ENCODE data around the gene HMSD. TPM values are rescaled to one million over a fixed set of nuclear protein-coding genes. Genes with fewer than 3 reads are reported as not detected.

Gene HMSD
- total RNA-seq, 2 donors from 2014 or later, result not detected

DNA sequence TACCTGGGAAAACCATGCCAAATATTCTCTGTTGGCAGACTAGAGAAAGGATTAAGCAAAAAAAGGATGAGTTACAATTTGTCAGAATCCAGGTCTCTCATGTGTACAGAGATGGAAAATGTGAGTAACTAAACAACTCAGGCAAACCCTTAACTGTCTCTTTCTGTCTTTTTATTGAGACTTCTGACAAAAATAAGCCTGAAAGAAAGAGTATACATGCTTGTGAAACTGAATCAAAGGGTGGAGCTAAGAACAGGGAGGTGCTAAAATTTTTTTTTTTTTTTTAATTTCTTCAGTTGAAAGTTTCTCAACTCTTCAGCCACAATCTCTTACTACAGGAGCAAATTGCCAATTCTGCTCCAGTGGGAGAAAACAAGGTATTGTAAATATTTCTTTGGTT is 41.4 kb upstream of the HMSD start, which contains the start of gene SERPINB10:
Gene SERPINB10 (plus strand): TSS at position 295 of the 400 bp plus-strand sequence. CDS start 7,553 bp downstream, outside the sequence.
- no peaks in the 10 kb centered on the region for H3K4me1 ChIP-seq (ENCODE audit: control insufficient read depth in 1 of 2, low read depth in 2 of 2)
- TF ChIP-seq, protein P1, sequence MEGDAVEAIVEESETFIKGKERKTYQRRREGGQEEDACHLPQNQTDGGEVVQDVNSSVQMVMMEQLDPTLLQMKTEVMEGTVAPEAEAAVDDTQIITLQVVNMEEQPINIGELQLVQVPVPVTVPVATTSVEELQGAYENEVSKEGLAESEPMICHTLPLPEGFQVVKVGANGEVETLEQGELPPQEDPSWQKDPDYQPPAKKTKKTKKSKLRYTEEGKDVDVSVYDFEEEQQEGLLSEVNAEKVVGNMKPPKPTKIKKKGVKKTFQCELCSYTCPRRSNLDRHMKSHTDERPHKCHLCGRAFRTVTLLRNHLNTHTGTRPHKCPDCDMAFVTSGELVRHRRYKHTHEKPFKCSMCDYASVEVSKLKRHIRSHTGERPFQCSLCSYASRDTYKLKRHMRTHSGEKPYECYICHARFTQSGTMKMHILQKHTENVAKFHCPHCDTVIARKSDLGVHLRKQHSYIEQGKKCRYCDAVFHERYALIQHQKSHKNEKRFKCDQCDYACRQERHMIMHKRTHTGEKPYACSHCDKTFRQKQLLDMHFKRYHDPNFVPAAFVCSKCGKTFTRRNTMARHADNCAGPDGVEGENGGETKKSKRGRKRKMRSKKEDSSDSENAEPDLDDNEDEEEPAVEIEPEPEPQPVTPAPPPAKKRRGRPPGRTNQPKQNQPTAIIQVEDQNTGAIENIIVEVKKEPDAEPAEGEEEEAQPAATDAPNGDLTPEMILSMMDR (IDR thresholded peaks at IDR 0.05), result no peak
- H3K4me3 ChIP-seq, result no peak within 1 kb of the TSS
- no peaks in the 10 kb centered on the region for H3K9me3 ChIP-seq
- no peak for ATAC-seq (ENCODE audit: insufficient number of reproducible peaks, low FRiP score, low read depth)
- DNase-seq (ENCODE audit: low spot score), result no peak
- no peaks in the 10 kb centered on the region for H3K36me3 ChIP-seq
- no peaks in the 10 kb centered on the region for H3K27me3 ChIP-seq (replicated peaks; ENCODE audit: insufficient read depth)
- H3K27ac ChIP-seq, result no peak within 1 kb of the TSS

GRCh38 chr18:63908858-63909257 is 40.2 kb upstream of the HMSD start:
- Histone ChIP-seq H3K36me3 (no peaks in the 10 kb centered on the region), H3K4me3 (no peak overlapping the region), H3K27me3 (replicated peaks; ENCODE audit: insufficient read depth) (no peaks in the 10 kb centered on the region), H3K9me3 (no peaks in the 10 kb centered on the region), H3K27ac (no peak overlapping the region), H3K4me1 (ENCODE audit: control insufficient read depth in 1 of 2, low read depth in 2 of 2) (no peaks in the 10 kb centered on the region)
- ATAC-seq (ENCODE audit: insufficient number of reproducible peaks, low FRiP score, low read depth) (no peak), DNase-seq (ENCODE audit: low spot score) (no peak)
- TF ChIP-seq, protein P1 (IDR thresholded peaks at IDR 0.05), result no peak

DNA sequence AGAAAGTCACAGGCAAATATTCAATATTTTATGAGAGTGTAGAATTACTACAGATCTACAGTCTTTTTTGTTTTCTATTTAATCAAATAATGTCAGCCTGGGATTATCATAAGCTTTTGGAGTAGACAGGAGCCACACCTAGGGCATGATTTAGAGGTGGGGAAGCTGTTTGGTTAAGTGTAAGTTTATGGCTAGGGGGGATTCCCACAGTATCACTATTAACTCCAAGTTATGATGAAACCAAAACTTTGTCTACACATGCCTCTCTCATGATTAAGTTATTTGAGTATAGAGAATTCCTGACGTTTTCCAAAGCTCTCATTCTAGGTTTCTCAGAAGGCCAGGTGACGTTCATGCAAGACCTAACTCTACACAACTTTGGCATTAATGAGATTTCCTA is 39.2 kb upstream of the HMSD start:
- TF ChIP-seq, protein P1 (IDR thresholded peaks at IDR 0.05), result no peak
- DNase-seq (ENCODE audit: low spot score) (no peak), ATAC-seq (ENCODE audit: insufficient number of reproducible peaks, low FRiP score, low read depth) (no peak)
- H3K36me3 ChIP-seq, result no peaks in the 10 kb centered on the region
- no peaks in the 10 kb centered on the region for H3K4me1 ChIP-seq (ENCODE audit: control insufficient read depth in 1 of 2, low read depth in 2 of 2)
- no peak overlapping the region for H3K27ac ChIP-seq
- H3K4me3 ChIP-seq, result no peak overlapping the region
- no peaks in the 10 kb centered on the region for H3K27me3 ChIP-seq (replicated peaks; ENCODE audit: insufficient read depth)
- H3K9me3 ChIP-seq, result no peaks in the 10 kb centered on the region

GRCh38 chr18:63917817-63918216 is 31.3 kb upstream of the HMSD start:
- TF ChIP-seq, protein P1 (IDR thresholded peaks at IDR 0.05), result no peak
- no peaks in the 10 kb centered on the region for H3K27me3 ChIP-seq (replicated peaks; ENCODE audit: insufficient read depth)
- ATAC-seq (ENCODE audit: insufficient number of reproducible peaks, low FRiP score, low read depth) (no peak), DNase-seq (ENCODE audit: low spot score) (no peak)
- no peaks in the 10 kb centered on the region for H3K4me1 ChIP-seq (ENCODE audit: control insufficient read depth in 1 of 2, low read depth in 2 of 2)
- no peak overlapping the region for H3K4me3 ChIP-seq
- no peaks in the 10 kb centered on the region for H3K9me3 ChIP-seq
- no peak overlapping the region for H3K27ac ChIP-seq
- H3K36me3 ChIP-seq, result no peaks in the 10 kb centered on the region

GRCh38 chr18:63922049-63922448 is 27.1 kb upstream of the HMSD start:
- ATAC-seq (ENCODE audit: insufficient number of reproducible peaks, low FRiP score, low read depth) (no peak), DNase-seq (ENCODE audit: low spot score) (no peak)
- Histone ChIP-seq H3K4me3 (no peak overlapping the region), H3K36me3 (no peaks in the 10 kb centered on the region), H3K27me3 (replicated peaks; ENCODE audit: insufficient read depth) (no peaks in the 10 kb centered on the region), H3K9me3 (no peaks in the 10 kb centered on the region), H3K27ac (no peak overlapping the region), H3K4me1 (ENCODE audit: control insufficient read depth in 1 of 2, low read depth in 2 of 2) (no peaks in the 10 kb centered on the region)
- TF ChIP-seq, protein P1 (IDR thresholded peaks at IDR 0.05), result no peak

Measured in thoracic aorta (tissue), 2 donors.